Measurements from ENCODE around the gene LTA. TPM values are rescaled to one million over a fixed set of nuclear protein-coding genes. Genes with fewer than 3 reads are reported as not detected.

LTA gene, protein sequence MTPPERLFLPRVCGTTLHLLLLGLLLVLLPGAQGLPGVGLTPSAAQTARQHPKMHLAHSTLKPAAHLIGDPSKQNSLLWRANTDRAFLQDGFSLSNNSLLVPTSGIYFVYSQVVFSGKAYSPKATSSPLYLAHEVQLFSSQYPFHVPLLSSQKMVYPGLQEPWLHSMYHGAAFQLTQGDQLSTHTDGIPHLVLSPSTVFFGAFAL
- total RNA-seq = 0.46 TPM in 1 of 2 replicates, not detected in the other
- 0.08 TPM in 1 of 2 replicates, not detected in the other for polyA plus RNA-seq
- polyA plus RNA-seq (2011; cell fraction: cytosol; rRNA removed) = 0.08 TPM in 1 of 2 replicates, not detected in the other
- polyA plus RNA-seq (2011; cell fraction: nucleus; rRNA removed) = 0.13 and 0.15 TPM in 2 replicates
- not detected in 2 replicates for polyA plus RNA-seq (2012)
- polyA minus RNA-seq = 0.27 TPM in 1 of 2 replicates, not detected in the other
- polyA minus RNA-seq (2011; cell fraction: cytosol; rRNA and poly(A)+ RNA removed) = not detected
- polyA minus RNA-seq (2011; cell fraction: nucleus; rRNA and poly(A)+ RNA removed) = not detected in 2 replicates
- Bru-seq, nascent RNA = not detected
- BruChase-seq, experiment 1, labeled RNA remaining after a 6-hour chase = percentile 52 among the genes with signal in this experiment
- percentile 13 among the genes with signal in this experiment for BruChase-seq, experiment 2, labeled RNA remaining after a 2-hour chase
- long read RNA-seq = 0 reads

DNA sequence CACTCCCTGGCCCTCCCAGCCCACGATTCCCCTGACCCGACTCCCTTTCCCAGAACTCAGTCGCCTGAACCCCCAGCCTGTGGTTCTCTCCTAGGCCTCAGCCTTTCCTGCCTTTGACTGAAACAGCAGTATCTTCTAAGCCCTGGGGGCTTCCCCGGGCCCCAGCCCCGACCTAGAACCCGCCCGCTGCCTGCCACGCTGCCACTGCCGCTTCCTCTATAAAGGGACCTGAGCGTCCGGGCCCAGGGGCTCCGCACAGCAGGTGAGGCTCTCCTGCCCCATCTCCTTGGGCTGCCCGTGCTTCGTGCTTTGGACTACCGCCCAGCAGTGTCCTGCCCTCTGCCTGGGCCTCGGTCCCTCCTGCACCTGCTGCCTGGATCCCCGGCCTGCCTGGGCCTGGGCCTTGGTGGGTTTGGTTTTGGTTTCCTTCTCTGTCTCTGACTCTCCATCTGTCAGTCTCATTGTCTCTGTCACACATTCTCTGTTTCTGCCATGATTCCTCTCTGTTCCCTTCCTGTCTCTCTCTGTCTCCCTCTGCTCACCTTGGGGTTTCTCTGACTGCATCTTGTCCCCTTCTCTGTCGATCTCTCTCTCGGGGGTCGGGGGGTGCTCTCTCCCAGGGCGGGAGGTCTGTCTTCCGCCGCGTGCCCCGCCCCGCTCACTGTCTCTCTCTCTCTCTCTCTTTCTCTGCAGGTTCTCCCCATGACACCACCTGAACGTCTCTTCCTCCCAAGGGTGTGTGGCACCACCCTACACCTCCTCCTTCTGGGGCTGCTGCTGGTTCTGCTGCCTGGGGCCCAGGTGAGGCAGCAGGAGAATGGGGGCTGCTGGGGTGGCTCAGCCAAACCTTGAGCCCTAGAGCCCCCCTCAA, at the start of gene LTA:
Gene LTA, plus strand, starts transcription at position 249 of the 871 bp plus-strand sequence. Its CDS starts 454 bp downstream, at position 703.
- no peaks in the 10 kb centered on the region for H3K27me3 ChIP-seq (ENCODE audit: control insufficient read depth in 2 of 2, insufficient read depth in 2 of 2, low read length in 2 of 2)
- no peak within 1 kb of the TSS for H3K9ac ChIP-seq (replicated peaks; ENCODE audit: extremely low read depth, insufficient read depth, low read length)
- no TSS peak for BruUV-seq (replicated peaks)
- dilution Hi-C loops (cut with MboI; ENCODE audit: extremely low pct_ligation_motif_present, low sequenced_read_pairs) (no loop called here), intact Hi-C loops (cut with micrococcal nuclease) (no loop called here)
- no peaks in the 10 kb centered on the region for H3K9me1 ChIP-seq (replicated peaks; ENCODE audit: control insufficient read depth, extremely low read depth, insufficient read depth, low read length)
- no peak within 1 kb of the TSS for H3K4me2 ChIP-seq (ENCODE audit: insufficient read depth, low read length)
- no peaks in the 10 kb centered on the region for H4K20me1 ChIP-seq (replicated peaks; ENCODE audit: control insufficient read depth, extremely low read depth, insufficient read depth, low read length)
- POLR2A ChIA-PET = no interaction called here
- CTCF ChIA-PET = interaction anchor here (17.0 to 32.6 kb wide), 2 partner anchors 16 to 23 kb away, joined by 286 to 1517 read pairs; partner anchors contain the start of genes ATP6V1G2, DDX39B, NCR3 and NFKBIL1
- FAIRE-seq (no peak), DNase-seq (ENCODE audit: low read depth, low spot score) (no peak)
- no peaks in the 10 kb centered on the region for H3K9me3 ChIP-seq (replicated peaks; ENCODE audit: control insufficient read depth, insufficient read depth, low read length)
- no peak within 1 kb of the TSS for H3K4me3 ChIP-seq (replicated peaks in 1 of 3; ENCODE audit: insufficient read depth in 1 of 3, low read depth in 1 of 3, low read length in 3 of 3)
- H3K79me2 ChIP-seq (ENCODE audit: control insufficient read depth, insufficient read depth, low read length) = no peaks in the 10 kb centered on the region
- no peaks in the 10 kb centered on the region for H3K36me3 ChIP-seq (ENCODE audit: control insufficient read depth in 2 of 2, extremely low read depth in 1 of 2, insufficient read depth in 2 of 2, low read length in 2 of 2)
- no peak within 1 kb of the TSS for H2AFZ ChIP-seq (ENCODE audit: low read depth, low read length)
- TF ChIP-seq, protein P1, sequence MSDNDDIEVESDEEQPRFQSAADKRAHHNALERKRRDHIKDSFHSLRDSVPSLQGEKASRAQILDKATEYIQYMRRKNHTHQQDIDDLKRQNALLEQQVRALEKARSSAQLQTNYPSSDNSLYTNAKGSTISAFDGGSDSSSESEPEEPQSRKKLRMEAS (IDR thresholded peaks at IDR 0.05; ENCODE audit: insufficient read depth, insufficient read length) = no peak
- TF ChIP-seq MYC (IDR thresholded peaks at IDR 0.05; ENCODE audit: low read depth, low read length) (no peak), FOS (IDR thresholded peaks at IDR 0.05; ENCODE audit: borderline replicate concordance, insufficient read depth, low read length) (no peak), GATA2 (IDR thresholded peaks at IDR 0.05; ENCODE audit: insufficient read depth, insufficient read length, low read depth, low read length) (no peak), EZH2 (IDR thresholded peaks at IDR 0.05; ENCODE audit: borderline replicate concordance, low read depth, low read length, severe bottlenecking) (no peak), POLR2A (IDR thresholded peaks at IDR 0.05; ENCODE audit: low read depth, low read length) (no peak), POLR2AphosphoS5 (IDR thresholded peaks at IDR 0.05; ENCODE audit: insufficient read depth, low read depth, low read length) (no peak), JUN (IDR thresholded peaks at IDR 0.05; ENCODE audit: borderline replicate concordance, insufficient read depth, insufficient read length, low read depth) (no peak)
- TF ChIP-seq, protein P2, sequence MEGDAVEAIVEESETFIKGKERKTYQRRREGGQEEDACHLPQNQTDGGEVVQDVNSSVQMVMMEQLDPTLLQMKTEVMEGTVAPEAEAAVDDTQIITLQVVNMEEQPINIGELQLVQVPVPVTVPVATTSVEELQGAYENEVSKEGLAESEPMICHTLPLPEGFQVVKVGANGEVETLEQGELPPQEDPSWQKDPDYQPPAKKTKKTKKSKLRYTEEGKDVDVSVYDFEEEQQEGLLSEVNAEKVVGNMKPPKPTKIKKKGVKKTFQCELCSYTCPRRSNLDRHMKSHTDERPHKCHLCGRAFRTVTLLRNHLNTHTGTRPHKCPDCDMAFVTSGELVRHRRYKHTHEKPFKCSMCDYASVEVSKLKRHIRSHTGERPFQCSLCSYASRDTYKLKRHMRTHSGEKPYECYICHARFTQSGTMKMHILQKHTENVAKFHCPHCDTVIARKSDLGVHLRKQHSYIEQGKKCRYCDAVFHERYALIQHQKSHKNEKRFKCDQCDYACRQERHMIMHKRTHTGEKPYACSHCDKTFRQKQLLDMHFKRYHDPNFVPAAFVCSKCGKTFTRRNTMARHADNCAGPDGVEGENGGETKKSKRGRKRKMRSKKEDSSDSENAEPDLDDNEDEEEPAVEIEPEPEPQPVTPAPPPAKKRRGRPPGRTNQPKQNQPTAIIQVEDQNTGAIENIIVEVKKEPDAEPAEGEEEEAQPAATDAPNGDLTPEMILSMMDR (IDR thresholded peaks at IDR 0.05; ENCODE audit: extremely low read depth in 1 of 2, insufficient read depth in 1 of 2, low read depth in 1 of 2, low read length in 2 of 2) = no peak
- H3K4me1 ChIP-seq (ENCODE audit: control insufficient read depth, extremely low read depth, insufficient read depth, low read length) = no peaks in the 10 kb centered on the region
- H3K27ac ChIP-seq (ENCODE audit: insufficient read depth, low read depth, low read length) = no peak within 1 kb of the TSS
